Measurements from ENCODE around the gene ADAMTS9.
A peak's percentile ranks its signal among the peaks of the same experiment; 100 is the strongest.

Gene ADAMTS9

DNA sequence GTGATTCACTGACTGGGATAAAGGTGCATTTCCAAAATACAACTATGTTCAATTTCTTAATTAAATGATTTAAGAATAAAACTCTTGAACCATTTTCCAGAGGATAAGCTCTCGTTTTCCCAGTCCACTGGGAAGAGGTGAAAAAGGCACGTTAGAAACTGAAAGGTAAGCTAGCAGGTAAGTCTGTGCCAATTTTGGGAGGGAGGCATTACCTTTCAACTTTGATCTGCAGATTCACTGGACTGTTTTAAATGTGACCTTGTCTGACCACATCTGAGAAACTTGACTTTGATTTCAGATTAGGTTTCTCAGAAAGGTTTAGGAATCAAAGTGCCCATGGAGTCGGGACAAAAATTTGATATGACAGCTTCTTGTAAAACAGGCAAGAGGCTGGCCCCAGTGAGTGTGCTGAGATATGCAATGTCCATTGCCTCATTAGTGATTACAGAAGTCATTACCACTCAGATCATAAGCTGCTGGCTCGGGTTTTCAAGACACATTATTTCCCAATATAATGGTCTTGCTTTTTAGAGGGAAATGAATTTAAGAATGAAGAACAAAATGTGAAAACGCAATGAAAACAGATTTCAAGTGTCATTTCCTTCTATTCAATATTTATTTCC, 118.8 kb downstream of the ADAMTS9 start:
- Mint-ChIP-seq H3K4me1 (peaks cover 27% of the 10 kb centered on the region), H3K27ac (peak overlapping the region in 2 of 3 experiments; percentile 54 to 69)

DNA sequence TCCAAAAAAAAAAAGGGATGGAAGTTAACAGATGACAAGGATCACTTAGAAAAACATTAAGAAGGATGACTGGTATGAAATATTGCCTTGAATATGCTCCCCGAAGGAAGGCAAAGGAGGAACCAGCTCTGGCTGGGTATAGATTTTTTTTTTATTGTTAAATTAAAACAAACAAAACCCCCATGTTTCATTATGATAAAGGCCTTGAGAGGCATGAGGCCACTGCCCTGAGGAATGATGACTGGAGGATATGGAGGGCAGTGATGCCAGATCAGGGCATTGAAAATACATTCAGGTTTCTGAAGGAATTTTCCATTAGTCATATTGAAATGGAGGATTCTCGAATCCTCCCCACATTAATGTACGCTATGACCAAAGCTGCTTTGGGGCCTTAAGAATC, 120.9 kb downstream of the ADAMTS9 start:
- TF ChIP-seq, protein P1, sequence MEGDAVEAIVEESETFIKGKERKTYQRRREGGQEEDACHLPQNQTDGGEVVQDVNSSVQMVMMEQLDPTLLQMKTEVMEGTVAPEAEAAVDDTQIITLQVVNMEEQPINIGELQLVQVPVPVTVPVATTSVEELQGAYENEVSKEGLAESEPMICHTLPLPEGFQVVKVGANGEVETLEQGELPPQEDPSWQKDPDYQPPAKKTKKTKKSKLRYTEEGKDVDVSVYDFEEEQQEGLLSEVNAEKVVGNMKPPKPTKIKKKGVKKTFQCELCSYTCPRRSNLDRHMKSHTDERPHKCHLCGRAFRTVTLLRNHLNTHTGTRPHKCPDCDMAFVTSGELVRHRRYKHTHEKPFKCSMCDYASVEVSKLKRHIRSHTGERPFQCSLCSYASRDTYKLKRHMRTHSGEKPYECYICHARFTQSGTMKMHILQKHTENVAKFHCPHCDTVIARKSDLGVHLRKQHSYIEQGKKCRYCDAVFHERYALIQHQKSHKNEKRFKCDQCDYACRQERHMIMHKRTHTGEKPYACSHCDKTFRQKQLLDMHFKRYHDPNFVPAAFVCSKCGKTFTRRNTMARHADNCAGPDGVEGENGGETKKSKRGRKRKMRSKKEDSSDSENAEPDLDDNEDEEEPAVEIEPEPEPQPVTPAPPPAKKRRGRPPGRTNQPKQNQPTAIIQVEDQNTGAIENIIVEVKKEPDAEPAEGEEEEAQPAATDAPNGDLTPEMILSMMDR (IDR thresholded peaks at IDR 0.05; ENCODE audit: unreplicated experiment in 3 of 3): no peak
- Mint-ChIP-seq H3K36me3 (ENCODE audit: low read depth) (peaks cover 38% of the 10 kb centered on the region), H3K27ac (peak overlapping the region; percentile 71 to 94 (median 88)), H3K4me3 (no peak overlapping the region), H3K27me3 (ENCODE audit: low read depth) (no peaks in the 10 kb centered on the region), H3K9me3 (no peaks in the 10 kb centered on the region), H3K4me1 (peaks cover 38% of the 10 kb centered on the region)

More for the DNA sequence above, 118.8 kb downstream of the ADAMTS9 start:
- Mint-ChIP-seq H3K4me3 (no peak overlapping the region), H3K27me3 (ENCODE audit: low read depth) (no peaks in the 10 kb centered on the region), H3K9me3 (no peaks in the 10 kb centered on the region), H3K36me3 (ENCODE audit: low read depth) (peaks cover 52% of the 10 kb centered on the region)
- TF ChIP-seq, protein P1 (IDR thresholded peaks at IDR 0.05; ENCODE audit: unreplicated experiment in 3 of 3): no peak

DNA sequence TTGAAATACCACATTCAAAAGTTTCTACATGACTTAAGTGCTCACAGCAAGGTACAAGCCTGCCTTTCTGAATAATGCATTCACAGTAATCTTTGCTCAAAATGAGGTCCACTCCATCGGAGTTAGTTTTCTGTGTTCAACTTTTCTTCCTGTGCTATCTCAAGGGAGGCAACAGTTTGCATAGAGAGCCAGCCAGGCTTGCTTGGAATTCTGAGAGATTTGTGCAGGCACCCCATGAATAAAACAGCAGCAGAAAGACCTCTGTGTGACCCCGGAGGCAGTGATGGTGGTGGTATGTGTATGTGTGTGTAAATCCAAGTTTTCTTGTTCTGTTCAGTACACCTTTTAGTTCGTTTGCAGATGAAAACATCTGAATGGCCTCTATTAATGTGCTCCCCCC, 124.0 kb downstream of the ADAMTS9 start:
- Mint-ChIP-seq H3K4me1 (peaks cover 67% of the 10 kb centered on the region), H3K27ac (peak overlapping the region; percentile 93 to 98 (median 95)), H3K36me3 (ENCODE audit: low read depth) (peaks cover 52% of the 10 kb centered on the region), H3K27me3 (ENCODE audit: low read depth) (no peaks in the 10 kb centered on the region), H3K9me3 (no peaks in the 10 kb centered on the region), H3K4me3 (peak overlapping the region; percentile 60 to 82 (median 77))
- TF ChIP-seq, protein P1 (IDR thresholded peaks at IDR 0.05; ENCODE audit: unreplicated experiment in 3 of 3): no peak

DNA sequence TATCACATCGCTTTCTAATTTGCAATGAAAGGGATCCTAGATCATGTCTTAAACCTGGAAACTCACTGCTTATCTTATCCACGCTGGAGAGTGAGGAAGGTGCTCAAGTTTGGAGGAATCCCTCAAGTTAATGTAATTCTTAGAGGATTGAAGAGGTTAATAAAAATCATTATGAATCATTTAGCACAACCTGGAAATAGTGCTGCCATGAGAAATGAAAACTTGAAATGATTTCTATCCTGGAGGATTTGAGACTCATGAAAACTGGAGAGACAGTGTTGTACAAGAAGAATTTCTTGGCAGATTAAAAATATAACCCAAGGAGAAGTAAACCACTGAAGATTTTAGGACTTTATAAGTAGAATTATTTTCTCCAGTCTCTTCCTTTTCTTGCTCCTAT, 125.9 kb downstream of the ADAMTS9 start:
- TF ChIP-seq, protein P1 (IDR thresholded peaks at IDR 0.05; ENCODE audit: unreplicated experiment in 3 of 3): no peak

DNA sequence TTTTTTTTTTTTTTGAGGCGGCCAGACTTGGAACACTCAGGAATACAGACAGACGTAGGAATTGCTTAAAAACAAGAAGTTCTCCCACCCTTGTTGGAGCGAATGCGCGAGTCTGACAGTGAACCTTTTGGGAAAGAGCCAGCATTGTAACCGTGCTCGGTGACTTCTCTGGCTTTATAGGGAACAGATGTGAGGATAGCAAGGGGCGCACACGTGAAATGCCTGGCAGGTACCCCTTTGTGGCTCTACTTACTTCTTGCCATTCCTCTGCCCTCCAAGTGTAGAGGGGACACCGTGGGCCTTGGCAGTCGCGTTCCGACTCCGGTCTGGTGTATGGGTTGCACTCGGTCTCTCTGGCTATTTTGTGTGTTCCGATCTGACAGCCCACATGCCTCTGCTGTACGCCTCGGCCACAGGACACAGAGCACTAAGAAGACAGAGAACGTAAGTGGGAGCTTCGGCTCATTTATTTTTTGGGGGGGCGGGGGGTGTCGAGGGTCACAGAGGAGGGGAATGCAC, 126.4 kb downstream of the ADAMTS9 start:
- Mint-ChIP-seq H3K4me3 (peak overlapping the region; percentile 63 to 83 (median 80)), H3K4me1 (peaks cover 63% of the 10 kb centered on the region), H3K36me3 (ENCODE audit: low read depth) (peaks cover 54% of the 10 kb centered on the region), H3K27ac (peak overlapping the region; percentile 66 to 93 (median 86)), H3K9me3 (no peaks in the 10 kb centered on the region), H3K27me3 (ENCODE audit: low read depth) (no peaks in the 10 kb centered on the region)
- TF ChIP-seq, protein P1 (IDR thresholded peaks at IDR 0.05; ENCODE audit: unreplicated experiment in 3 of 3): no peak

More for the DNA sequence above, 125.9 kb downstream of the ADAMTS9 start:
- no peaks in the 10 kb centered on the region for H3K9me3 Mint-ChIP-seq
- H3K27me3 Mint-ChIP-seq (ENCODE audit: low read depth): no peaks in the 10 kb centered on the region
- peak overlapping the region; percentile 66 to 93 (median 86) for H3K27ac Mint-ChIP-seq
- H3K36me3 Mint-ChIP-seq (ENCODE audit: low read depth): peaks cover 54% of the 10 kb centered on the region
- H3K4me3 Mint-ChIP-seq: peak overlapping the region; percentile 63 to 83 (median 80)
- peaks cover 64% of the 10 kb centered on the region for H3K4me1 Mint-ChIP-seq

DNA sequence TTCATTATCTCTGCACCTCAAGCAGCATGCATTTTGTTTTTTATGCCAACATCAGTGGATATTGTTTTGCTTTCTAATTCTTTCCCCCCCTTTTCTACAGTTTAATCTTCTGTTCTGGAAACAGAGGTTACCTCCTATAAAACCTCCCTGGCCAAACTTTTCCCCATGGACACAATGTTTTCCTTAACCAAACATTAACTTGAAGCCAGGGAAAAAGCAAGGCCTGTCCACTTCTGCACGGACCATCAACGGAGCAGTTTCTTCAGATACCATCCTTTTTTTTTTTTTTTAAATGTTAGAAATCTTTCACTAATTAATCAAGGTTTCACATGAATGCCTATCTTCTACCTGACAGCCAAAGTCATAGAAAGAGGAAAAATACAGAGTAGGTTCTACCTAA, 127.0 kb downstream of the ADAMTS9 start:
- peaks cover 58% of the 10 kb centered on the region for H3K4me1 Mint-ChIP-seq
- no peaks in the 10 kb centered on the region for H3K9me3 Mint-ChIP-seq
- H3K27ac Mint-ChIP-seq: peak overlapping the region; percentile 66 to 93 (median 86)
- H3K4me3 Mint-ChIP-seq: peak overlapping the region; percentile 63 to 83 (median 80)
- TF ChIP-seq, protein P1 (IDR thresholded peaks at IDR 0.05; ENCODE audit: unreplicated experiment in 3 of 3): no peak
- peaks cover 57% of the 10 kb centered on the region for H3K36me3 Mint-ChIP-seq (ENCODE audit: low read depth)
- H3K27me3 Mint-ChIP-seq (ENCODE audit: low read depth): no peaks in the 10 kb centered on the region

Measured in nephron (organoid).